GM19372 (cell line): ENCODE measurements around the gene LPP.

Source experiments
- ATAC-seq: cut with Tn5 transposase; IDR thresholded peaks from one replicate; pipeline ENCODE4 v1.9.1; 2021; ENCODE audit warnings: mild to moderate bottlenecking, low read depth, moderate library complexity; ENCODE audit not compliant: unreplicated experiment

Gene LPP

DNA sequence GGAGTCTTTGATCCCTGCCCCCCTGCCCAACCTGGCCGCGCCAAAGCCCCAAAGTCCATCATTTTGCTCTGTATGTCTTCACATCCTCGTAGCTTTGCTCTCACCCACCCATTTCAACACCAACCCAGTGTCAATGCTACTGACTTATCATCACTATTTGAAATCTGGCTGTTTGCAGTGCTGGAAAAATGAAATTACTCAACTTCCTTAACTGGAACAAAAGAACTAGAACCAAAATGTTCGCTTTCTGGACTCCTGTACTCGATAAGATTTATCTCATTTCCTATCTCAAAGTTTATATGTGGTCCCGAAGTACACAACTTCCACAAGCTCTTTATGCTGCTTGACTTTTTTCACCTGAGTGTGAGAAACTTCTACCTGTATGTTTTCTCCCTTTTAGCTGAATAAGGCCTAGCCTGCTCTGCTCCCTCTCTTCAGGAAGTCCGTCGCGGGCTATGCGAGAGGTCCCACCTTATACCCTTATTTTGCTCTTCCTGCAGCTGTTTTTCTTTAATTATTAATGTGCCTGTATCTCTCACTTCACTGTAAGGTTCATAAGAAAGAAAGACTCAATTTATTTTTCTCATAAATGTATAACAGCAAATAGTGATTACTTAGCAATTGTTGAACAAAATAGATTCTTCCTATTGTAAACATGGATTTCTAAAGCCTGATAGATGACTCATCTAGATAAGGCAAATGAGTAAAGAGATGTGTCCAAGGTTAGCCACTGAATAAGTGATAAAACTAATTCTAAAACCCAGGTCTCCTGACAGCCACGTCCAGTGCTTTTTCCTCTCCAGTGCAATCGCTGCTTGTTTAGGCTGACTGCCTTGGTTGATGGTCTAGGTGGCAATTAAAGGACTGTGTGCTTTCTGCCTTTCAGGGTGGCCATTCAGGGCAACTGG, 553.7 kb downstream of the LPP start:
- ATAC-seq, result no peak

DNA sequence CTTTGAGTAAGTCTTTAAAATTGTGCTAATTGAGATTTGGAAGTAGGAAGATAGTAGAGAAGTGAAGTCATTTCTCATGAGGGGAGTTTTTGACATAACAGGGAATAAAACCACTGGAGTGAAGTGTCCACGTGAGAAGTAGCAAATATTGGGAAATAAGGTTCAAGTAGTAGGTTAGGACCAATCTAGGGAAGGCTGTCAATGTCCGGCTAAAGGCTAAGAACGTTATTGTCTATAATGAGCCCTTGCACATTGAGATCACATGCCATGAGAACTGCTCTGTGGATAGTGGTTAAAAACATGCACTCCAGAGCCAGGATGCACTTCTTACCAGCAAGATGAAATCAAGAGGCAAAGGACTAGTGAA, 557.9 kb downstream of the LPP start:
- ATAC-seq, result no peak

DNA sequence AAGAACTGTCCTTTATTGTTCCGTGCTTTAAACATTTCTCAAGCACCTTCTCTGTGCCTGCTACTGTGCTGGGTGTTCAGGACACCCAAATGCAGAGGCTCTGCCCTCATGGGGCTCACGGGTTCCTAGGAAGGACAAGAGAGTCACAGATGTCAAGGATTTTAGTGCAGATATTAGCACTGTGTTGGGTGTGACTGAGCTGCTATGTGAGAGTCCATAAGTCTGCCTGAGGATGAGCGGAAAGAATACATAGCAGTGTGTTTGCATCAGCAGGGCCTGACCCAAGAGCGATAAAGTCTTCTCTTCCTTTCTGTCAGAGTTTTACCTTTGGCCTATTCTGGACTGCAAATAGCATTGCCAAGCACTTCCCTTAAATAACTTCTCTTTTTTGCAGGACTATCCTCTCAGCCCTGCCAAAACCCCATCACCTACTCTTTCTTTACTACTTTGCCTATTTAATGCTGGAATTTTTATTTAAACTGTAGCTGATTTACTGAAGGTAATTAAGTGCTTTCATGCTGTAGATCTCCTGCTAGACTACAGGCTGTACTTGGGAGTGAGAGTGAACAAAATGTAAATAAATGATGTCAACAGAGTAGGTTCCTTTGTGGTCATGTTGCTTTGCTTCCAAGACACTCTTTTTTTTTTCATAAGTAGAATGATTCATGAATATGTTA, 558.4 kb downstream of the LPP start:
- no peak for ATAC-seq

DNA sequence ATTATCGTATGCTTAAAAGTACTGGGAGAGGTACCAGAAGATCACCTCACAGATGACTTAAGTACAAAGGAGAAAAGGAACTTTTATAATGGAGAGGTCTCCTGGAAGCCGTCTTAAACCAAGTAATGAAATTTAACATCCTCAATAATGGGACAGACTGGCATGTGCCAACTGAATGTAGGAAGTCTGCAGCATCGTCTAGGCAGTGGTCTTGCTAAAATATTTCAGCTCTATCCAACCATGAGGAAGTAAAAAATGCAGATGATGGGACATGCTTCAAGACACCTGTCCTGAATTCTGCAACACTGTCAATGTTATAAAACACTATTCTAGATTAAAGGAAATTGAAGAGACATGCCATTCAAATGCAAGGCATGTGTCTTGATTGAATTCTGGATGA, 559.0 kb downstream of the LPP start:
- no peak for ATAC-seq

DNA sequence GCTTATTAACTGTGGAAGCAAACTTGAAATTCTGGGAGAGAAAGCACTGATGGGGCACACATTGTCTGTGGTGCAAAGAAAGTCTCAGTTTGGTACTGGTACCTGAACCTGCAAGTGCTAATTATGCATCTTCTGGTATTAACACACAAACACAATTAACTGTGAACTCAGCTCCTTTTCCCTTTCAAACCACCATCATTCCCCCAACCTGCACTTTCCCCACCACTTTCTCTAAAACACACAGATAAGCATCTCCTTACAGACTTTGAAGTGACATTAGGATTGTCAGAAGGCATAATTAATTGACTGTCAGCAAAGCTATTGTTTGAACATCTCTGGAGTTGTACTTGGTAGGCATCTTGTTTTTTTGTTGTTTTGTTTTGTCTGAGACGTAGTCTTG, 565.6 kb downstream of the LPP start:
- no peak for ATAC-seq

DNA sequence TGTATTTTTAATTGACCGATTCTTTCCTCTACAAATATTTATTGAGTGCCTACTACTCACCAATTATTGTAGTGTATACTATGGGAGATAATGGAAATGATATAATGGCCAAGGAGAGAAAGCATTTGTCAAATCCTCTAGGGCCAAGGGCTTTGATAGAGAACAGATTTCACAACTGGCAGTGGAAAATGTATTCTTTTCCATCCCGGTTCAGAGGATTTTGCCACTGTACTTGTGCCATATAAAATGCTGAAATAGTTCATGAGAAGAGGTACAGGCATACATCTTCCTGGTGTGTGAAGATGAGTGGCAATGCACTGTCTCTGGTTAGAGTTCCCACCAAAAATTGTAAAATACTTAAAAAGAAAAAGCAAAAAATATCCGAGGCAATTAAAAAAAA, 566.3 kb downstream of the LPP start:
- no peak for ATAC-seq

DNA sequence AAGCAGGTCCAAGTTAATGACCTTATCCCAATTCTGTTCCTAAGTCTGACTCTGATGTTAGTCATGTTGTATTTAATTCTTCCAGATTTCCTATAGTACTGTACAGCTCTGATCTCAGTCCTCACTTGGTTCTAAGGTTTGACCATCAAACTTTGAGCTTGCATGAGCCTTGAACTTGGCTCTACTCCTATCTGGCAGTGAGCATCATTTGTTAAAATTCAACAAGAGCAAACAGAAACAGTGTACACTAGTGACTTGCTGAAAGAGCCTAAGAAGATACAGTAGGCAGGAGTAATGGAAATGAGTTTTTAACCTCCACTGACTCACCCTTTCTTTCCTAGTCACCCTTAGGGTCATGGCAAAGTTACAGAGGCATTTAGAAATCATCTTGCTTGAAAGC, 566.7 kb downstream of the LPP start:
- no peak for ATAC-seq

DNA sequence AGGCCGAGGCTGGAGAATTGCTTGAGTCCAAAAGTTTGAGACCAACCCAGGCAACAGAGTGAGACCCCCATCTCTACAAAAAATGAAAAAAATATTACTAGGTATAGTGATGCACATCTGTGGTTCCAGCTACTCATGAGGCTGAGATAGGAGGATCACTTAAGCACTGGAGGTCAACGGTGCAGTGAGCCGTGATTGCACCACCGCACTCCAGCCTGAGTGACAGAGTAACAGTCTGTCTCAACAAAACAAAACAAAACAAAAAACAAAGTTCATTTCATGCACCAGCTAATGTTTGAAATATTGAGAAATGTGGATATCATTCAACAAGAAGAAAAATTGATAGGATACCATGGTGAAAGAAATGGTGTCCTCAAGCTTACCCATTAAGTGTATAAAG, 567.4 kb downstream of the LPP start:
- no peak for ATAC-seq

DNA sequence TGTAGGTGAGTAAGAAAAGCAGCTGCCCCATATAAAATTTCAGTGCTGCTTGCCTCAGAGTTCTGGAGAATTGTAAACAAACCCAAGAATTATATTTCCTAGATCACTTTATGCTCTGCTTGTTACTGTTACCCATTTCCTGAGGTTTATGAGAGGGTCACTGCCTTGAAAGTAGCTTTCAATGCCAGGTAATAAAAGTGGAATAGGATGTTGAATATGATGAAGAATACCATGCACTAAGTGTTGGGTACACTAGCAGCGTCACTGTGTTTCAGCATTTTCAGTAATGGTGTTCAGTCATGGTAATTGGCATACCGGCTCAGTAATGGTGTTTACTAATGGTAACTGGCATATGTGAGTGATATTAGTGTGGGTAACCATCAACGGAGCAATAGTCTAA, 568.0 kb downstream of the LPP start:
- no peak for ATAC-seq

DNA sequence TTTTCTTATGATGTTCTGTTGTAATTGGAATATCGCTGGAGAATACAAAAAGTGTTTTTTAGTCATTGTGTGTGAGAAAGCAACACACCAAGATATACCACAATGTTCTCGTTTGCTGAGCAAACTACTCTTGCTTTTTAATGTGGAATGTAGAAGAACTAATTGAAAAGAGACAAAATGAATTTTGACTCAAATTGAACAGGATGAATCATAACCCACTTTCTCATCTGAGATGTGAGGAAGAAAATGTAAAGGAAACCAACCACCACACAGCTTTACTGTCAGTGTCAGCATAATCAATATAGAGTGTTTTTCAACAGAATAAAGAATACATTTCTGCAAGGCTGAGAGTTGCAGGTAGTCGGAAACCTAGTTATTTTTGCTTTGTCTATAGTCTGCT, 569.0 kb downstream of the LPP start:
- ATAC-seq, result no peak

DNA sequence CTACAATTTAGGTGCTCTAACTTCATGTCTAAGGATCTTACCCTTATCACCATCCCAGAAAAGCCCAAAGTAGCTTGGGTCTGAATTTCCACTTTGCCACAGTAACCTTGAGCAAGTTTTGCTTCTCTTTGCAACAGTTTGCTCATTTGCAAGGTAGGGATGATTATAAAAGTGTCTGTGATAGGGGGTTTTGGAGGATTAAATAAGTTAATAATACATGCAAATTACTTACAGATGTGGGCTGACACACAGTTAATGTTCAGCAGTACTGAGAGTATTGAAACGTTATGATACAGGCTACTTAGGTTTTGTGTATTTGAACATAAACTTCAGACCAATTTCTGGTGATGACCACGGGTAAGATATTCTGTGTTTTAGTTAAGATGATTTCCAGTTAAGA, 573.1 kb downstream of the LPP start:
- ATAC-seq, result no peak

DNA sequence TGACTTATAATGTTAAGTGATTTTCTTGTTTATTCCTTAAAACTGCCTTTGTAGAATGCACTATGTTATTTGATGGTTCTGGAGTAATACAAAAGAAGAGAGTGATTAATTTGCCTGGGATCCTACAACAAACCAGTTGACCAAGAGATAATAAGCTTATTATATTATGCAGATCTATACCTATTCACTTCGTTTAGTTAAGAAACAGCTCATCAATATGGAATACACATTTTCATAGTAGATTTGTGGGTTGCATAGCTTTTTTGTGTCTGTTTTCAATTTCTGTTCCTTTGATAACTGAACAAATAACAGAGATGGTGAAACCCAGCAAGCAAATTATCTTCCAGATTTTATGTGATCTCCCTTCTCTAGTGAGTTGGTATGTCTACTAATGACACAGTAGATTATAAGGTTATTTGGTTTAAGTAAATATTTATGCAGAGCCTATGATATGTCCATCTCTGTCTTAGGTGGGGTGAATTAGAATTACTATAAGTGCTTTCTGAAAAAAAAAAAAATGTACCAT, 574.5 kb downstream of the LPP start:
- ATAC-seq, result no peak

DNA sequence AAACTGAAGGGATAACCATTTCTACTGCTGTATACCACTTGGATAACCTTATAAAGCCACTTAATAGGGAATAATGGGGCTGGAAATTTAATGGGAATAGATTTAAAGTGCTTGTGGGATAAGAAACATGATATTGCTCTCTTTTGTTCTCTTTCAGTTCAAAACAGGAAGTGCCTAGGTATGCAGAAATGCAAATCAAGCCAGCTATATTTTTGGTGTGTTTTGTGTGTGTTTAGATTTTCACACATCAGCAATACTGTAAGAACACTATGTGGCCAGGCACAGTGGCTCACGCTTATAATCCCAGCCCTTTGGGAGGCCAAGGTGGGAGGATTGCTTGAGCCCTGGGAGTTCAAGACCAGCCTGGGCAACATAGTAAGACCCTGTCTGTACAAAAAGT, 575.5 kb downstream of the LPP start:
- ATAC-seq, result no peak

DNA sequence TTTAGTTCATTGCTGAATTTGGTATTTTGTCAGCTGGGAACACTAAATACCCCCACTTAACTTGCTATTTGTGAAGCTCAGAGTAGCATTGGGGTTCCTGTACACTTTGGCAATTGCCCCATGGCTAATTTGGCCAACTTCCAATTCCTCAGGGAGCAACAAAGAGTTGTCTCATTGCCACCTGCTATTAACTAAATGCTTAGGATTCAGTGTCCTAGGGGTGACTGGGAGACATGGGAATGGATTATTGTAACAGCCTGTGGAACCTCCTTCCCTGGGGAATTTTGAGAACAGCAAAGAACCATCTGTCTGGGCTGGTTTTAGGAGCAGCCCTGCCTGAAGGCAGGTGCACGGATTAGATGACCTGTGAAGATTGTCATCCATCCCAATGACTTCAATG, 580.4 kb downstream of the LPP start:
- ATAC-seq, result no peak

DNA sequence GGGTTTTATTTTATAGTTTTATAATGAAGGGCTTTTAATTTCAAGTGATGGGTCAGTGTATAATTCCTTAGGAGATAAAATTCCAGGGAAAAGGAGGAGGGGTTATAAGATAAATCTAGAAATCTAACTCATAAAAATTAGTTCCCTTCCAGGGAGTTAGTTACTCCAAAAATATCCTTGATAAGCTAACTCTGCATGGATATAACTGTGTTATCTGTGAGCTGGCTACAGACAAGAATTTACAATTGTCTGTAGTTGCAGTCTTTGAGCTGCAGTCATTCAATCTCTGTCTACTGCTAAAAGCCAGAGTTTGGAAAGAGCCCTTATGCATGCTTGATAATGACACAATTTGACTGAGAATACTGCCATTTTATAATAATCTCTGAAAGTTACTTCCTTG, 585.6 kb downstream of the LPP start:
- no peak for ATAC-seq

DNA sequence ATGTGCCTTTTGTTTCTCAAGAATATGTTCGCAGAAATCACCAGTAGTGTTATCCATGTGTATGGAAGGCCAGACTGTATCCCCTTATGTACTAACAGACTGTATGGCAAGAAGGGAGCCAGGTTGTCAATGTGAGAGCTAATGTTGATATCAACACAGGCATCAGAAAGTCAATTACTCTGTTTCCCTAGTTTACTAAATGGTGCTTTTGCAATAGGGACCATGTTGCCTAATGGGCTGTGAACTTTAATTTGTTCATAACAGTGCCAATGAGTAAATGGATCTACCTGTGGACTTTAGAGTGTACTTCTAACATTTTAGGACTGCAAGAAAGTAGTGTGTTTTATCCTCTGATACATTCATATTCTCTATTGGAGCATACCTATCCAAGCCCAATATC, 586.1 kb downstream of the LPP start:
- no peak for ATAC-seq

DNA sequence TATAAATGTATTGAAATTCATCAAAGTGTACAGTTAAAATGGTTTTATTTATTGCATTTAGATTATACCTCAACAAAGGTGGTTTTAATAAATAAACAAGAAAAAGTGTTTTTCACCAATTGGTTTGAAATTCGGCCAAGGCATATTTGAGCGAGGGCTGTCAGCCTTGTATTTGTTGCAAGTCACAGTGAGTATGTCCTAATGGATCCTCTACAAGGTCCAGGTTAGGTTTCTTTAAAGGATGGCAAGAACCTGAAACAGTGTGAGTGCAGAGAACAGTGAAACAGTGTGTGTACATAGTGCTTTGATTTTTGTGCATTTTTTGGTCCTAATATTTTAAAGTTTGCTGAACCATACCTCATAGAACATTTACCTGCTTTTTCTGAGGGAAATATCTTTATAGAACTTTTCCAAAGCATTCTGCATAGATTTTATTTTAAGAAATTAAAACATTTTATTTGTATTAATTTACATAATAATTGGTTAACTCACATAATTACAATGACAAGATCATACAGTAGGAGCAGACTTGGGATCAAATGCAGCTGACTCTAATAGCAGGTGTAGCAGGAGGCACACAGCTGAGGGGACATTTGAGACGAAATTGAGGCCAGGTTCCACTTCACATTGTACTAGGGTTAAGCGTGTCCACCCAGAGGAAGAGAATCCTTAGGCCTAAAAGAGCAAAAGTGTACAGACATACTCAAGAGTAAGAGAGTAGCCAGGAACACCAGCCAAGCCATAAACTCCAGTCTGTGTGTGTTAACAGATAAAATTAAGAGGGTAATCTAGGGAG, 589.0 kb downstream of the LPP start:
- no peak for ATAC-seq

DNA sequence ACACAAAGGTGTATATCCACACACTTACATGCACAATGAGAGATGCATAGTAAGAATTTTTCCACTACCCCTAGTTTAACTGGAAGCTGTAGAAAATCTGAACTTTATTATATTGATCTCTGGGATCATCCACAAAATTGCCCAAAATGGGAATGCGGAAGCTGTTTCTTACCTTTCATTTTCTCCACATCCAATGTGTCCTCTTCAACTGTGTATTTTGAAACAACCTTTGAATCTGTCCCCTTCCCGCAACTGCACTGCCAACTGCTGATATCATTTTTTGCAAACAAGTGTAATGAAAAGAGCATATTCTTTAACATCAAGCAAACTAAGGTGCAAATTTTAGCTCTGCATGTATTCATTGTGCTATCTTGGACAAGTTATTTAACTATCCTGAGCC, 590.2 kb downstream of the LPP start:
- ATAC-seq, result no peak

DNA sequence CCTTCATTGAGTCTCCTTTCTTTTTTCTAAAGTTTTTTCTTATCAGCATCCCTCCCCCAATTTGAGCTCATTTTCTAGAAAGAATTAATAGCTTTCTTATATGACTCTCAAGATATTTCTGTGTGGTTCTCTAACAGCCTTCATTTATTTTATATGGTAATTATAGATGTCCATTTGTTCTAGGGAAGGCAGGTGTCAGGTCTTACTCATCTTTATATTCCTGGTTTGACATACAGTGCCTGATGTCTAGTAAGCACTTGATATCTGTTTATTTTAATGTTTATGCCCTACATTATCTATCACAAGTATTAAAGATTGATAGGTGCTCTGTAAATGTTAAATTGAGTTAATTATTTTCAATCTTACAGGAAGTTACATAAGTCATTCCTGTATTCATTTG, 591.1 kb downstream of the LPP start:
- ATAC-seq, result no peak

DNA sequence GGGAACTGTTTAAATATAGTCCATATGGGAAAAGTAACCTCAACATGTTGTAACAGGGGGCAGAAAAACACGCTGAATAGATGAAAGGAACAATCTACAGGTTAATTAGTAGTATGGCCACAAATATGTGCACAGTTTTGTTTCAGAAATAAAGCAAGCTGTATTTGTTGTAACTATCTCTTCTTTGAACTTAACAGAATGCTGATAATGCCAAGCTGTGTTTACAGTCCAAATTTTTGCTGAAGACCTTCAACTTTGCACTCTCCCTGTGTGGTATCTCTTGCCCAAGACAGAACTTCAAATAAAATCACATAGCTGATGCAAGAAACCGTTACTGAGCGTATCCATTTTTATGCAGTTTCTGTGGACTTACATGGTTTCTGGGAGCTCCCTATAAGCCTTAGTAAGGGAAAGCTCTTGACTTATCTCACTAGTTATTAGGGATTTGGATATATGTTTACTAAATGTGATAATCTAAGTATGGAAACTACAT, 592.4 kb downstream of the LPP start:
- ATAC-seq, result no peak

DNA sequence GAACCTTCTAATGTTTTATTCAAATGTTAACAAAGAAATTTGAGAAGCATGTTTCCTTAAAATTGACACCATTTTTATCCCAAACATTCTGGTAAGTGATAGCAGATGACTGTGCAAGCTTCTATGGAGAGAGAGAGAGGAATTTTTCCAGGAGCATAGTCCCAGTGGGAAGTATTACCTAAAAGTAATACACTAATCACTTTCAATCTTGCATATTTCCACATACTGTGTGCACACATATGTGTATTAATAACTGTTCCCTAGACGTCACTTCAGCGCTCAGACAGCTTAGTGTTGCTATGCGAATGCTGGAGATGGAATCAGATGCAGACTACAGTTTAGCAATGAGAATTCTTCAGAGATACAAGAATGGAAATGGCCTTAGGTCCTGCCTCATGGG, 593.5 kb downstream of the LPP start:
- no peak for ATAC-seq
